Renal pelvis (tissue), 4 donors: Measurements from ENCODE around the gene RELN. TPM values are rescaled to one million over a fixed set of nuclear protein-coding genes. Genes with fewer than 3 reads are reported as not detected.

Source experiments
- DNase-seq: peaks from one replicate; pipeline ENCODE4 v3.0.0-alpha.2; 2013
- polyA plus RNA-seq, 3 donors: library from polyadenylated mRNA; unstranded; fragments of 120-200 nt; gene quantifications; one replicate each; pipeline ENCODE4 v1.2.1, GENCODE V29; 2013; ENCODE audit not compliant: insufficient read length in 3 of 3

Gene RELN
- polyA plus RNA-seq, 3 donors = 7.1 to 14.8 (median 13.8) TPM

- no peak for DNase-seq
Observed at GRCh38 chr7:103686064-103686463, 303.4 kb downstream of the RELN start.

GRCh38 chr7:103685646-103686045 lies 303.8 kb downstream of the RELN start:
- no peak for DNase-seq

- DNase-seq = no peak
Observed at GRCh38 chr7:103683348-103683747, 306.1 kb downstream of the RELN start.

GRCh38 chr7:103680161-103681144 lies 309.0 kb downstream of the RELN start:
- DNase-seq = no peak

- DNase-seq = no peak
Observed at GRCh38 chr7:103679151-103680132, 310.0 kb downstream of the RELN start.

GRCh38 chr7:103668279-103668941 lies 321.0 kb downstream of the RELN start:
- DNase-seq = no peak

- DNase-seq = no peak
Observed at GRCh38 chr7:103666326-103666725, 323.1 kb downstream of the RELN start.

- no peak for DNase-seq
Observed at GRCh38 chr7:103664577-103664976, 324.9 kb downstream of the RELN start.

GRCh38 chr7:103660455-103661371 lies 328.7 kb downstream of the RELN start:
- no peak for DNase-seq

- DNase-seq = no peak
Observed at GRCh38 chr7:103658055-103659005, 331.1 kb downstream of the RELN start.

- DNase-seq = no peak
Observed at GRCh38 chr7:103657474-103657894, 332.0 kb downstream of the RELN start.

GRCh38 chr7:103656221-103656620 lies 333.2 kb downstream of the RELN start:
- DNase-seq = no peak

GRCh38 chr7:103651593-103652377 lies 337.7 kb downstream of the RELN start:
- DNase-seq = peak; percentile 29

- DNase-seq = no peak
Observed at GRCh38 chr7:103649052-103649451, 340.4 kb downstream of the RELN start.

GRCh38 chr7:103648135-103648534 lies 341.3 kb downstream of the RELN start:
- no peak for DNase-seq

GRCh38 chr7:103644319-103644718 lies 345.1 kb downstream of the RELN start:
- DNase-seq = no peak

GRCh38 chr7:103640031-103640779 lies 349.3 kb downstream of the RELN start:
- DNase-seq = no peak

GRCh38 chr7:103637726-103638125 lies 351.7 kb downstream of the RELN start:
- DNase-seq = no peak
